Left ventricle myocardium superior (tissue), 1 donor: ENCODE results near the gene PRPF6. TPM values are rescaled to one million over a fixed set of nuclear protein-coding genes. Genes with fewer than 3 reads are reported as not detected.
"Not testable (repeated sequence)": the region's sequence is repeated elsewhere in the genome, so short reads cannot be mapped to it uniquely, and the experiment has no call there.

Experiments used
- ATAC-seq: fragments of 200-7000 bp; cut with Tn5 transposase; one replicate; pipeline ENCODE4 v1.9.1; 2020; ENCODE audit warnings: mild to moderate bottlenecking, moderate library complexity
- DNase-seq: peaks from one replicate; pipeline ENCODE4 v3.0.0-alpha.2; 2020
- intact Hi-C: fragments of 100-400 bp; cut with micrococcal nuclease; formaldehyde crosslinking; loops from one replicate; pipeline ENCODE4 v1.11.0; 2022
- total RNA-seq: library from RNA; stranded (reverse); fragmentation: NEBNext Ultra II Directional; extraction: Animal tissue kit (Norgen Biotek cat#: 25700); gene quantifications from one replicate; pipeline ENCODE4 v1.2.1, GENCODE V29; 2021
- donor health status: DM: no; HTN: yes; CAD: no; lungs with severe emphysema.

Gene PRPF6
- total RNA-seq, 1 donor from 2014 or later = 50.6 TPM

DNA sequence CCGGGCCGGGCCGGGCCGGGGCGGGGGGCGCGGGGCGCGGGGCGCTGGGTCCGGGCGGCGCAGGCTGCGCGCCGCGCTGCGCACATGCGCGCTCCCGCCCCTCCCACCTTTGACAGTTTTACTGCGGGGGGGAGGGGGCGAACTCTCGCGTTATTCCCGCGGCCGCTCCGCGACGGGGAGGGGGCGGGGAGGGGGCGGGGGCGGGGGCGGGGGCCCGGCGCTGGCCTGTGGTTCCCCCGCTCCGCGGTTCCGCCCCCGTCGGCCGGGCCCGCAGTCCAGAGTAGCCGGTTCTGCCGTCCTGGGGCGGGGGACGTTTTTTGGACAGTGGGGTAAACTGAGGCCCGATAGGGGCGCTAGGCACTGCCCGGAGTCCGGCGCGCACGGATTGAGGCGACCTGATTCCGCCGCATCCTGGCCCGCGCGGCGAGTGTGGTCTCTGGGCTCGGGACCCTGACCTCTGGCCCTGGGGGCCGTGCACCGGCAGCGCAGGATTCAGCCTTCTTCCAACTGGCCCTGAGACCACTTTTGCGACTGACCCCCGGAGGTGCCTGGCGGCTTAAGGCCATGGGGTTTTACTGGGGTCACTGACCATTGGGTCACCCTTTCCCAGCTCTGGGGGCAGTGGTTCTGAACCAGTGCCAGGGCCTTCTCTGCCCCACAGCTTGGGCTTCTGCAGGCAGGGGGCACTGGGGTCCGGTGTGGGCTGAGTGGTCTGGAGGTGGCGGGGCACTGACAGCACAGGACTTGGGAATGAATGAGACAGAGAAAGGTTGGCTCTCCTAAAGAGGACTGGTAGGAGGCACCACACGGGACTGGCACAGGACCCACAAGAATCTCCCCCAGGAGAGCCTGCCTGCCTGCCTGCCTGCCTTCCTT is 10.9 kb upstream of the PRPF6 start, which contains the start of gene ZNF512B:
Gene ZNF512B, minus strand, starts transcription at position 93 of the 876 bp plus-strand sequence. CDS start 1,980 bp downstream, outside the sequence.
- peak; percentile 84 for DNase-seq
- ATAC-seq = peak; percentile 51
- intact Hi-C loops = no loop called here

DNA sequence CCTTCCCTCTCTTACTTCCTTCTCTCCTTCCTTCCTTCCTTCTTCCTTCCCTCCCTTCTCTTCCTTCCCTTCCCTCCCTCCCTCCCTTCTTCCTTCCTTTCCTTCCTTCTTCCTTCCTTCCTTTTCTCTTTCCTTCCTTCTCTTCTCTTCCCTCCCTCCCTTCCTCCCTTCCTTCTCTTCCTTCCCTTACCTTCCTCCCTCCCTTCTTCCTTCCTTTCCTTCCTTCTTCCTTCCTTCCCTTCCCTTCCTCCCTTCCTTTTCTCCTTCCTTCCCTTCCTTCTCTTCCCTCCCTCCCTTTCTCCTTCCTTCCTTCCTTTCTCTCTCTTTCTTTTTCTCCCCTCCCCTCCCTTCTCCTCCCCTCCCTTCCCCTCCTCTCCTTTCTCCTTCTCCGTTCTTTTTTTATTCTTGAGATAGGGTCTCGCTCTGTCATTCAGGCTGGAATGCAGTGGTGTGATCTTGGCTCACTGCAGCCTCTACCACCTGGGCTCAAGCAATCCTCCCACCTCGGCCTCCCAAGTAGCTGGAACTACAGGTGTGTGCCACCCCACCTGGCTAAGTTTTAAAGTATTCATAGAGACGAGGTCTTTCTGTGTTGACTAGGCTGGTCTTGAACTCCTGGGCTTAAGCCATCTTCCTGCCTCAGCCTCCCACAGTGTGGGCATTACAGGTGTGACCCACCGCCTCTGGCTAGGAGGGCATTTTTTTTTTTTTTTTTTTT is 10.1 kb upstream of the PRPF6 start:
- intact Hi-C loops = no loop called here
- no peak for ATAC-seq
- no peak for DNase-seq

DNA sequence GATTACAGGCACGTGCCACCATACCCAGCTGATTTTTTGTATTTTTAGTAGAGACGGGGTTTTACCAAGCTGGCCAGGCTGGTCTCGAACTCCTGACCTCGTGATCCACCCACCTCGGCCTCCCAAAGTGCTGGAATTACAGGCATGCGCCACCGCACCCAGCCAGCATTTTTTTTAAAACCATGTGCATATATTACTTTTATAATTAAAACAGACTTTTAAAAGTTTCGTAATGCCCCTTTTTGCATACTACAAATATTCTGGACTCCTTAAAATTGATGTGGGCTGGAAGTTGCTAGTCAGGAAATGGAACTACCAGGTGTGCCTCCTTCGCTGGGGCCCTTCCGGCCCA is 9.0 kb upstream of the PRPF6 start:
- ATAC-seq, intact Hi-C loops, DNase-seq: not testable (repeated sequence)

DNA sequence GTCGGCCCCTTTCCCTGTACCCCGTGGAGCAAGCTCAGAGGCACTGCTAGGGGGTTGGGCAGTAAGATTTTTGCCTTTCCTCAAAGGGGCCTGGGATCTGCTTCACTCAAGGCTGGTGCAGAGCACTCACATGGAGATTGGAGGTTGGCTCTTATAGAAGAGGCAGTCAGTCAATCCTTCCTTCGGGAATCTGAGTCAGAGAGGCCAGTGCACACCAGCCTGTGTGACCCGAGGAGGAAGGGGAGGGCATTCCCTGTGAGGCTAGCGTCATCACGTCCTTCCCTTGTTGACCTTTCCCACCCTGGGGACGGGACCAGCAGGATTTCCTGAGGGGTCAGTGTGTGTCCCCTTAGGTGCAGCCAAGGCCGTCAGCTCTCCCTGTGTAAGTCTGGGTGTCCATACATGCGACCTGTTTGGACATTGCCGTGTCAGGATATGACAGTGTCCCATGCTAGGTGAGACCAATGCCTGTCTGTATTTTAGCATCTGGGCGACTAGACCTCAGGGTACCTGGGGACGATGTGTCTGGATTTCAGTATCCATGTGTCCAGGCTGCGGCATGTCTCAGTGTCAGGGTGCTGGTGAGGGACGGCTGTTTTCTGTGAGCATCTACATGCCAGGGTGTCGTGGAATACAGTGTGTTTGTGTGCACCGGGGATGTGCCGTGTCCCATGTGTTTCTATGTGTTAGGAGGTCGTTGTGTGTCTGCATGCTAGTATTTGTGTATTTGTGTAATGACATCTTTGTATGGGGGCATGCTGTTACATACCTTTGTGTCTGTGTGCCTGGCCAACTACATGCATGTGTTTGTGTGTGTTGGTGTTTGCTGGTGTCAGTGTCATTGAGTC is 8.4 kb upstream of the PRPF6 start:
- intact Hi-C loops = no loop called here
- no peak for DNase-seq
- ATAC-seq = no peak

DNA sequence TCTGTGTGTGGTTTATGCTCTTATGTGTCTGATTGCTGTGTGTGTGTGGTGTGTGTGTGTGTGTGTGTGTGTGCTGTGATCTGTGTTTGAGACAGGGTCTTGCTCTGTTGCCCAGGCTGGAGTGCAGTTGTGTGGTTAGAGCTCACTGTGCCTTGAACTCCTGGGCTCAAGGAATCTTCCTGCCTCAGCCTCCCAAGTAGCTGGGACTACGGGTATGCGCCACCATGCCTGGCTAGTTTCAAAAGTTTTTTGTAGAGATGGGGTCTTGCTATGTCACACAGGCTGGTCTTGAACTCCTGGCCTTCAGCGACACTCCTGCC is 7.8 kb upstream of the PRPF6 start:
- DNase-seq (no peak), ATAC-seq (no peak)
- intact Hi-C loops = no loop called here

DNA sequence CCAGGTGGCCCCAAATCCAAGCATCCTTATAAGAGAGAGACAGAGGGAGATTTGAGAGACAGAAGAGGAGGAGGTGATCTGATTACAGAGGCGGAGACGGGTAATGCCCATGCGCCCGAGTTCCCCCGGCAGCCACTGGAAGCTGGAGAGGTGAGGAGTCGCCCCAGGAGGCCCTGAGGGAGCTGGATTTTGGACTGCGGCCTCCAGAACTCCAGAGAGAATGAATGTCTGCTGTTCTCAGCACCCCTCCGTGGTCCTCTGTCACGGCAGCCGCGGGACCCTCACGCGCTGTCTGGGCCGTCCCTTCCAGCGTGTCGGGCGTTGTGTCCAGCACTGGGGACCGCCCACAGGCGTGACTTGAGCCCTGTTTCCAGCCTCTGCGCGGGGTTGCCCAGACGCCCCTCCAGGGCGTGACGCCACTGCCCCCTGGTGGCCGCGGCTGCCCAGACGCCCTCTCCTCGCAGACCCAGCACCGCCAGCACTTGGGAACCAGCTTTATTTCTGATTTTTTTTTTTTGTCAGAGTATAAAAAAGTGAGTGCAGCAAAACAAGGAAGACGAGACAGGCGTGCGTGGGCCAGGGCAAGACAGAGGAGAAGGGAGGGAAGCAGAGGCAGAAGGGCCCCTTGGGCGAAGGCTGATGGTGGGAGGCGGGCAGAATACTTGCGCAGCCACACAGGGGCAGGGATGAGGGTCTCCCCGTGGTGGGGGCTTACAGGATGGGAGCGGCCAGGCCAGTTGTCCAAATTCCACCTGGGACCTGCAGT is 7.1 kb upstream of the PRPF6 start:
- intact Hi-C loops = no loop called here
- DNase-seq (peak; percentile 95), ATAC-seq (peak; percentile 82)

DNA sequence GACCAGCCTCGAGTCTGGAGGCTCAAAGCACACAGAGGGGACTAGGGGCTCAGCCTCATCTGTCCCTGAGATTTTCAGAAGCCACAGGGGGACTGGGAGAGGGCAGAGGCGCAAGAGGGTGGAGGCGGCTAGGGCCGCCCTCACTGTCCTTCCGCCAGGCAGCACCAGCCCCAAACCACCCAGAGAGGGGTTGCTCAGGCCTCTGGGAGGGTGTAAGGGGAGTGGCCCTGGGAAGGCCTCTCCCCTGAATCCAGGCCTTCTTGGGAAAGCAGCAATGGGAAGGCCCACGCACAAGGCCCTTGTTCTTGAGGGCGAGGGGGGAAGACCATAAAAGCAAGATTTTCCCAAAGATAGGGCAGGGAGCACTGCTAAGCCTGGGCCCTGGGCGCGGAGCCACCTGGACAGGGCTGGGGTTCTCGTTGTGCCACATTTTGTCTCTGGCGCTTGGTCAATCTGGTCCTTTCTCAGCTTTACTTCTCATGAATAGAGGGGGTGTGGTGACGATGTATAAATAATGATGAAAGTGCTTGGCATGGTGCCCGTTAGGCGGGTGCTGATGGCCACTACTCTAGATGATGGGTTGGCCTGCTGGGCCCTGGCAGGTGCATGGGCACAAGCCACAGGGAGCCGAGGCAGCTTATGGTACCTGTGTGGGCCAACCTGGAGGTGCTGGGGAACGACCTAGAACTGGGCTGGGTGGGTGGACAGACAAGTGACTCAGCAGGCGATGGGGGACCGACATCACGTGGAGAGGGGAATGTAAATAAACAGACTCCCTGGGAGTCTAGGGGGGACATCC is 6.3 kb upstream of the PRPF6 start:
- DNase-seq (peak; percentile 23), ATAC-seq (no peak)
- intact Hi-C loops = no loop called here

DNA sequence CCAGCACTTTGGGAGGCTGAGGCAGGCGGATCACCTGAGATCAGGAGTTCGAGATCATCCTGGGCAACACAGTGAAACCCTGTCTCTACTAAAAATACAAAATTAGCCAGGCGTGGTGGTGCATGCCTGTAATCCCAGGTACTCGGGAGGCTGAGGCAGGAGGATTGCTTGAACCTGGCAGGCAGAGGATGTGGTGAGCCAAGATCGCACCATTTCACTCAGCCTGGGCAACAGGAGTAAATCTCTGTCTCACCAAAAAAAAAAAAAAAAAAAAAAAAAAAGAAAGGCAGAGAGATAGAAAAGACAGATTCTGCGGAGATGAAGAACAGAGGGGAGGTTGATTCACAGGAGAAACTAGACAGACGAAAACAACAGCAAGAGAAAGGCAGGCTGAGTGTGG is 4.4 kb upstream of the PRPF6 start:
- ATAC-seq, DNase-seq, intact Hi-C loops: not testable (repeated sequence)

DNA sequence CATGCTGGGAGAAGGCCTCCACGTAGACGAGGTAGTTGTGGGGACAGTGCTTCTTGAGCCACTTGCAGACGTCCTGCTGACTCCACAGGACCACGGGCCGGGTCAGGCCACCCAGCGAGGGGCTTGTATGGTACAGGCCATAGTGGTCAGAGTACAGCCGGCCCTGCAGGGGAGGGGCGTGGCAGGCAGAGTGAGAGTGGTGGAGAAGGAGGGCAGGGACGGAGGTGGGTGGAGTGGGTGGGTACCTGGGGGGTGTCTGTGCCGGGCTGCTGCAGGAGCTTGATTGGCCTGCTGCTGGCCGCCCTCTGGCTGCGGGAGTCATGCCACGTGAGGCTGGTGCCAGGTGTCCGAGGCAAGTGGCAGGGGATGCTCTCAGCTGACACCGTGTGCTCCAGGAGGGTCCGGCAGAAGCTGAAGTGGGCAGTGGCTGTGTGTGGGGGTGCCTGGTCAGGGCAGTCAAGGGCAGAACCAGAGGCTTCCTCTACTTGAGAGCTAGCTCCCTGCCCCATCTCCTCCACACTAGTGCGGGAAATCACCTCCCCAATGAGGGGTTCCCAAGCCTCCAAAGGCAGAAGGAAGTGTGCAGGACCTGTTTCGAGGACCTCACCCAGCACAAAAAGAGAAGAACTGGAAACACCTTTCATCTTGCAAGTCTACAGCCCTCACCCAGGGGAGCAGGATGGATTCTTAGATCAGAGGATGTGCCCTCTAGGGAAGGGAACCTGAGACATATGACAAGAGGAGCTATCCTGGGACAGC is 3.8 kb upstream of the PRPF6 start:
- no peak for ATAC-seq
- peak; percentile 23 for DNase-seq
- intact Hi-C loops = no loop called here

DNA sequence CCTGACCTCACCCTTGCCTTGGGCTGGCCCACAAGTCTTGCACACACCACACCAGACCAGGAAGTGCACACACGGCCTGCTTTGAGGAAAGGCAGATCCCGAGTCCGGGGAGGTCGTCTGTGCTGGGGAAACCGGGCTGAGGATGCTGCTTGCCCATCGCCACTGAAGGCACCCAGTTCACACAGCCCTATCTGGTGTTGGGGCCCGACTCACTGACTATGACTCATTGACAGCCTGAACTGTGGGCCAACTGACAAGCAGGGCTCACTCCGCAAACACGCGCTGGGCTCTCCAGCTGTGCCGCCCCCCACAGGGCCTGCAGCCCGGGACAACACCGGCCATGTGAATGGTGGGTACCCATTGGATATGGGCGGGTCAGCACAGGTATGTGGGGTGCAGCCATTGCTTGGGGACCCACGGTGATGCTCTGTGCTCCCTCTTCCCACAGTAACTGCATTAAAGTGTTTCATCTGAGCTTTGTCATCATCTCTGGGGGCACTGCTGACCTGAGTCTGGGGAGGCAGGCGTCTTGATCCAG is 3.1 kb upstream of the PRPF6 start:
- ATAC-seq (no peak), DNase-seq (peak; percentile 22)
- intact Hi-C loops = no loop called here

DNA sequence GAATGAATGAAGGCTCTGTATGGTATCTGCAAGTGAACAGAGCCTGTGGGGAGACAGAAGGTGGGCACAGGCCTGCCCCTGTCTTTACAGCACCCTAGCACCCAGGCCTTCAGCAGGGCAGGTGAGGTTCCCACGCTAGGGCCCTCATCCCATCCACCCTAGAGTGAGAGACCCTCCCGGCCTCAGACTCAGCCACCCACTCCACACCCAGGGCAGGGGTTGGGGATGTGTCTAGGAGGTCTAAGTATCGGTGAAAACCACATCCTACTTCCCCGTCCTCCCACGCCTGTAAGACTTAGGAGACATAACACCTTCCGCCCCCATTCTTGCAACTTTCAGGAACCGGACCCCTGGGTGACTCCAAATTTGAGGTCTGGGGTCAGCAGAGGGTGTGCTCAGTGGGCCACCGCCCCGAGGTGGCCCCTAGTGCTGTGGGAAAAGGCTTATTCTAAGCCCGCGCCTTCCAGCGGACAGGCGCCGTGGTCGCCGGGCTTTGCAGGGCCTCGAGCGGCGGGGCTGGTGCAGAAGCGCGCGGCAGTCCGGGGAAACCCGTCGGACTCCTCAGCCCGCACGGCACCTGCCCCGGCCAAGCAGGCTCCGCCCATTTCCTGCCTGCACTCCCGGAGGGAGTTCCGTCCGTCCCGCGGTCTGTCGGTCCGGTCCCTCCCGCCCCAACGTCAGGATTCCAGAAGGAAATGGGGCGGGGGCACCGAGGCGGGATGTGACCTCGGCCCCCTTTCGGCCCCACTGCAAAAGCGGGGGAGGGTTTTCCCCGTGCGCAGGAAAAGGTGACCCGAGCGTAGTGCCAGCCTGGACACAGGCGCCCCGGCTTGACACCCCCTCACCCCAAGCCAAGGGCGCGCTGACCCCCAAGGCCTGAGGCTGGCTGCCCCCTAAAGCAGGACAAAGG is 2.4 kb upstream of the PRPF6 start:
- peak; percentile 85 for DNase-seq
- peak; percentile 45 for ATAC-seq
- intact Hi-C loops = no loop called here

DNA sequence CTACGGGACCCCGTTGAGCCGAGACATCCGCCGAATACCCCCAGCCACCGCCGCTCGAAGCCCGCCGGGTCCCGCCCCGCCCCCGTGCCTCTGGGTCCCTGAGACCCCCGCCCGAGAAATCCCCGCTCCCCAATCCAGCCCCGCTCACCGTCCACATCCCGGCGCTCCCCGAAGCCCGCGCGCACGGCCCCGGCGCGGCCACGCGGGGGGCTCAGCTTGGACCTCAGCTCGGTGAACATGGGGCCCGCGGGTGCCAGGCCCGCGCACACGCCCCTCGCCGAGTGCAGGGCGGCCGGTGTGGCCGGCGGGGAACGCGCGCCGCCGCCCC is 1.7 kb upstream of the PRPF6 start:
- intact Hi-C loops = no loop called here
- DNase-seq = no peak
- no peak for ATAC-seq

DNA sequence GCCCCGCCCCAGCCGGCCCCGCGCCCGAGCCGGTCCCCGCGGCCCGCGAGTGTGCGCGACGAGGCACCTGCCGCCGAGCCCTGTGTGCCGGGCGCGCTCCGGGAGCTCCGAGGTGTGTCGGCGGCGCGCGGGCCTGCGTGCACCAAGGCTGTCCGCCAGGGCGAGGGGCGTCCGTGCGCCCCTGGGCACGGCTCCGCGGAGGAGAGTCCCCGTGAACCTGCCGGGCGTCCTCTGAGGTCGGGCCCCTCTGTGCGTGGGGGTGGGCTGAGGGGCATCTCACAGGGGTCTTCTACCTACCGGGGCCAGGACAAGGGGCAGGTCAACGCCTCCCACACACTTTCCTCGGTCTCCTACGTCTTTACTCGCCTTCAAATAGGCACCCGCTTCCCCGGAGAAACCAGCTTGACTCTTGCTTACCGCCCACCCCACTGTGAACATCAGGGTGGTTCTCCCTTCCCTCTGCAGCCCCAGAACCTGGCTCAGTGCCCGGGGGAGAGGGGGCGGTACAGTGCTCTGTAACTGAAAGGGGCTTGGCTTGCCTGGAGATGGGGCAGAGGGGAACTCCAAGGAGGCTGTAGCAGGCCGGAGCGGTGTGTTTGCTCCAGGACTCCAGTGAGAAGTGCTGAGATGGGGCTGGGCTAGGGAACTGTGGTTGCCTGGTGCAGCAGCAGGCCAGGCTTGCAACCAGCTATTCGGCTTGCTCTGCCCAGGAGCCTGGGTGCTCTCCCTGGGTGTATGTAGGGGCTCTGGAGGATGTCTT is 1.2 kb upstream of the PRPF6 start, which contains the start of gene SAMD10:
Gene SAMD10, minus strand, starts transcription at position 86 of the 760 bp plus-strand sequence. CDS start 175 bp downstream, outside the sequence.
- peak; percentile 12 for ATAC-seq
- intact Hi-C loops = no loop called here
- peak; percentile 68 for DNase-seq

DNA sequence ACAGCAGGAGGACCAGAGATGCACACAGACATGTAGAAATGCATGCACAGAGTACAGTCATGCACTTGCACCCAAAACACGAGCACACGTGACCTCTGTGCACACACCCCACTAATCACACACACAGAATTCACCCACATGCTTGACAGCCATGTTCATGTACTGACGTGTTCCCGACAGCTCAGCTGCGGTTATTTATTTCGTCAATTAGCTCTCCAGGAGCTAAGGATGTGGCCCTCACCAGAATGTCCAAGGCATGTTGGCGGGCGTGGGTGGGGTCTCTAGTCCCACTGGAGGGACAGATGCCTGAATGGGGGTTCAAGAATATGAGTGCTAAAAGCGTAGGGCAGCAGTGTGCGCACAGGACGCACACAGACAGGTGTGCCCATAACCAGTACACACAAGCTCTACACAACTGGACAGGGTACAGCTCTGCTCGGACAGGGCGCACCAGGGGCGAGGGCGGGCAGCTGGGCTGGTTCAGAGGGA is 571 bp upstream of the PRPF6 start:
- DNase-seq (no peak), ATAC-seq (peak; percentile 43)
- intact Hi-C loops = no loop called here

DNA sequence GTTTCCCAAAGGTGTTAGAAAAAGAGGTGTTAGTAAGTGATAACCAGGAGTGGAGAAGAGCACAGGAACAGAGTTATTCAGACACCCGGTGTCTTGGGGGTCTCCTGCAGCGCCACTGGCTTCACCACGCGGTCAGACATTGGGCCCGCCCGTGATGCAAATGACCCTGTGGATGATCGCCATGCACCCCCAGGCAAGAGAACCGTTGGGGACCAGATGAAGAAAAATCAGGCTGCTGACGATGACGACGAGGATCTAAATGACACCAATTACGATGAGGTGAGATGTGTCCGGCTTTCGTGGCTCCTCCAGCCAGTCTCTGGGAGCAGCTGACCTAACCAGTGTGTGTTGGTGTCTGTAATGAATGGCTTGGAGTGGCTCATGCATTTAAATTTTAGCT is 2.0 kb downstream of the PRPF6 start:
- ATAC-seq (no peak), DNase-seq (no peak)
- intact Hi-C loops = no loop called here
